Measurements from ENCODE around the gene LPP. TPM values are rescaled to one million over a fixed set of nuclear protein-coding genes. Genes with fewer than 3 reads are reported as not detected.

LPP gene
- total and polyA plus RNA-seq, 2 of the 13 experiments (the other 11 are each of a cell fraction or from before 2014, with no cell fraction given), result 19.2 to 29.9 TPM

- peak; percentile 83 for TF ChIP-seq ZNF710 (CRISPR knock-in tag; IDR thresholded peaks at IDR 0.05; ENCODE audit: borderline replicate concordance)
- TF ChIP-seq MYPOP (CRISPR knock-in tag; IDR thresholded peaks at IDR 0.05), result no peak
- no peak for TF ChIP-seq ZNF776 (CRISPR knock-in tag; IDR thresholded peaks at IDR 0.05)
- TF ChIP-seq DDIT3 (CRISPR knock-in tag; IDR thresholded peaks at IDR 0.05), result no peak
- TF ChIP-seq SUZ12 (IDR thresholded peaks at IDR 0.05; ENCODE audit: low read depth, low read length), result no peak
- peak; percentile 73 for TF ChIP-seq RARA (CRISPR knock-in tag; IDR thresholded peaks at IDR 0.05)
- TF ChIP-seq DMAP1 (CRISPR knock-in tag; IDR thresholded peaks at IDR 0.05), result no peak
- TF ChIP-seq SYNCRIP (IDR thresholded peaks at IDR 0.05; ENCODE audit: insufficient read depth, low read depth, low read length), result no peak
- no peak for TF ChIP-seq SNAPC4 (CRISPR knock-in tag; IDR thresholded peaks at IDR 0.05)
- peak; percentile 40; the same call in 1 of the 2 replicates for TF ChIP-seq CEBPB (IDR thresholded peaks at IDR 0.05; ENCODE audit: borderline replicate concordance, low read depth, low read length)
- no peak for TF ChIP-seq ZNF136 (CRISPR knock-in tag; IDR thresholded peaks at IDR 0.05; ENCODE audit: low read depth)
- no peak for TF ChIP-seq RFXANK (CRISPR knock-in tag; IDR thresholded peaks at IDR 0.05)
- no peak for TF ChIP-seq ZNF33A (CRISPR knock-in tag; IDR thresholded peaks at IDR 0.05; ENCODE audit: borderline replicate concordance)
- TF ChIP-seq CREB3 (CRISPR knock-in tag; IDR thresholded peaks at IDR 0.05), result no peak
- 0 out of 2 replicates have a peak, but pooled peaks have one; percentile 18 for TF ChIP-seq ELF1 (CRISPR knock-in tag; IDR thresholded peaks at IDR 0.05)
- TF ChIP-seq EED (CRISPR knock-in tag; IDR thresholded peaks at IDR 0.05), result no peak
- no peak for TF ChIP-seq TFAP4 (IDR thresholded peaks at IDR 0.05; ENCODE audit: borderline replicate concordance, low read depth)
- TF ChIP-seq MEIS2 (CRISPR knock-in tag; IDR thresholded peaks at IDR 0.05), result peak; percentile 32; the same call in 1 of the 2 replicates
- no peak for TF ChIP-seq RFX1 (IDR thresholded peaks at IDR 0.05)
- no peak for TF ChIP-seq ZNF317 (CRISPR knock-in tag; IDR thresholded peaks at IDR 0.05)
- no peak for TF ChIP-seq SP5 (CRISPR knock-in tag; IDR thresholded peaks at IDR 0.05; ENCODE audit: borderline replicate concordance, low read depth)
These were observed 558.4 kb downstream of the LPP start (continued) for GRCh38 chr3:188712248-188712924.
